Non-pigmented ciliary epithelial cell (primary cell): Measurements from ENCODE around the gene PTPRK.

Experiments used
- DNase-seq: peaks from one replicate; pipeline ENCODE4 v3.0.0-alpha.2; 2010; ENCODE audit warnings: low read depth

PTPRK gene

DNA sequence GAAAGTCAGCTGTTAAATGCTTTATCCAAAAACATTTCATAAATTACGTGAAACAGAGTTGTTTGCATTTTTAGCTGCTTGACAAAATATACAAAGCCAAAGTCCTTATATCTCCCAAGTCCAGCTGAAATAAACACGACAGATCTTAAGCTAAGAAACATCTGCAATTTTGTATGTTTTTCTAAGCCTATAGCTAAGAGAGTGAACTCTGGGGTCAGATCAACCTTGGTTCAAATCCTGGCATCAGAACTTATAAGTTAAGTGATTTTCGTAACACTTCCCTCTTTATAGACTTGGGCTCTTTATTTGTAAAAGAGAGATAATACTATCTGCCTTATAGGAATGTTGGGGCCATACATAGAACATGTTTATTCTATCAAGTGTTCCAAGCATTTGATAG lies 176.7 kb downstream of the PTPRK start:
- no peak for DNase-seq

DNA sequence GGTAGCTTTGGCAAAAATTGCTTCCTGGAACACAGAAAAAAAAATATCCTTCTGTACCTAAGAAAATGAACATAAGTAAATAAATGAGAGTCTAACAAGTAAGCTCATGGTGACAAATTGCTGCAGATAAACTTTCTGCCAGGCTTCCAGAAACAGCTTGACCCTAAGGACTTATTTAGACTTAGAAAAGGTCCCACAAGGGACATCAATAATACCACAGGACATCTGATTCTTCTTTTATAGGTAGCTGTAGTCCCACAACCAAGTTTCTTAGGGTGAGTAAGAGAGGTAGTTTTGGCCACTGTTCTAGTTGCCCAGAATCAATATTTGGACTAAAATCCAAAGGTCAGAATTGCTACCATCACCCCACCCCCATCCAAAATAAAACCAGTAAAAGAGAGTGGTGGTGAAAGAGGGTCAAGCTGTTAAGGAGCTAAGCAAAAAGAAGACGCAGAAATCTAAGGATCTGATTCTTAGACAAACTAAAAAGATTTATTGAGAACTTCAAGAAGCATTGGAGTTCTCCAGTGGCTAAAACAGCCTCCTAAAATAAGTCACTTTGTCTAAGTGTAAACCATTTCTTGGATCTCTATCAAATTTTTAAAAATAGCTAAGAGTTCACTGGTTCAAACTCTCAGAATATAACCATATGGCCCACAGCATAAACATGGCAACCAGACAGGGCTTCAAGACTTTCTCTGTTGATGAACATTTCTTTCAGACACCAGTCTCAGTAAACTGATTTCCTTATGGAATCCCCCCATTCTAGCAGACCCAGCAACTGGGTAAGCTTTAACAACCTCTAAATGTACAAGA lies 180.6 kb downstream of the PTPRK start:
- no peak for DNase-seq

DNA sequence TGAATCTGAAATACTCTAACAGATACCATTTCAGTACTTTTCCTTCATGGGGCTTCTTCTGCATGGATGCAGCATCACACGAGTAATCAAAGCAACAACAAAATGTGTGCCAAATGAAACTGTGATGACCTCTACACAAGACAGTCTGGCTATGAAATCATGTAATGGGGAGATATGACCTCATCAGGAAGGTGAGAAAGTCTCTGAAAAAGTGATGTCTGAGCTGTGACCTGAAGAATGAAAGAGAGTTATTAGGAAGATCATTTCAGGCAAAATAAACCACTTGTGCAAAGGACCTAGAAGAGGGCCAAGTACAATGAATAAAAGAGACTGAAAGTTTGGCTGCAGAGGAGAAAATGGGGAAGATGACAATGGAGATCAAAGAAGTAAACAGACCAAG lies 182.8 kb downstream of the PTPRK start:
- no peak for DNase-seq

DNA sequence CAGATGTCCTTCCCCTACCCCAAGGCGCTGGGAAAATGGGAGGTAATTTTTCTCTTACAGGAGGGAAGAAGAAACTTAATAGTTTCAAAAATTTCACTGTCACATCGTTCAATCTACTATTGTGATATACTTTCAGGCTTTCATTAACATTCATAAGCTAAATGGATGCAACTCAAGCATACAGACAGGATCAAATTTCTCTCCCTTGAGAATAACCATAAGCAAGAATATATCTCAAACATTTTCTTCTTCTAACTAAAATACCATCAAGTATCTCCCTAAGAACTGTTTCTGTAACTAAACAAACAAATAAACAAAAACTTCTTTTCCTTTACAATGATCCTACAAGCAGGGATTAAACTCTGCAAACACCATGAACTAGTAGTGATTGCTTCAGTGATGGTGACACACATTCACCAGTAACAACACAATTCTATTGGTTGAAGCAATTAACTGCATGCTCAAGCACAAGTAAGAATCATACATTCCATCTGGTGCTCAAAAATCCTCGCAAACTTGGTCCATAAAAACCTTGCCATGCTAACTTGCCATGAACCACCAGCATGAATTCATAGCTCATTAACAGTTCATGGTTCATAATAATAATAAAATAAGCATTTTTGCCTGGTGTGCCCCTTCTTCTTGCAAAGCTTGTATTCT lies 183.8 kb downstream of the PTPRK start:
- DNase-seq = no peak

DNA sequence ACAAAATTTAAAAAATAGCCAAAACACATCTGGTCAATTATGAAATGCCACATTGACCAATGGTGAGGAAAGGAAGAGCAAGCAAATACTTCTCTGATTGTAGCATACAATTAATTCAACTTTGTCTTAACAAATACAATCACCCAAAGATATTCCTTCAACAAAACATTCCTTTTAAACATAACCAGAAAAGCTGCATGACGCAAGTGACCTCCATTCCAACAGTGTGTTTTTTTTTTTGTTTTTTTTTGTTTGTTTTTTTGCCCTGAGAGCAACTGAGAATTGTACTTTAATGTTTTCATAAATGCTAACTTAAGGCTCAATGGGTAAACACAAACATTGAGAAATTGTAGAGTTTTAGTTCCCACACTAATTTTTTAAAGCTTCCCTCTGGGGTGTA lies 184.4 kb downstream of the PTPRK start:
- DNase-seq = no peak

DNA sequence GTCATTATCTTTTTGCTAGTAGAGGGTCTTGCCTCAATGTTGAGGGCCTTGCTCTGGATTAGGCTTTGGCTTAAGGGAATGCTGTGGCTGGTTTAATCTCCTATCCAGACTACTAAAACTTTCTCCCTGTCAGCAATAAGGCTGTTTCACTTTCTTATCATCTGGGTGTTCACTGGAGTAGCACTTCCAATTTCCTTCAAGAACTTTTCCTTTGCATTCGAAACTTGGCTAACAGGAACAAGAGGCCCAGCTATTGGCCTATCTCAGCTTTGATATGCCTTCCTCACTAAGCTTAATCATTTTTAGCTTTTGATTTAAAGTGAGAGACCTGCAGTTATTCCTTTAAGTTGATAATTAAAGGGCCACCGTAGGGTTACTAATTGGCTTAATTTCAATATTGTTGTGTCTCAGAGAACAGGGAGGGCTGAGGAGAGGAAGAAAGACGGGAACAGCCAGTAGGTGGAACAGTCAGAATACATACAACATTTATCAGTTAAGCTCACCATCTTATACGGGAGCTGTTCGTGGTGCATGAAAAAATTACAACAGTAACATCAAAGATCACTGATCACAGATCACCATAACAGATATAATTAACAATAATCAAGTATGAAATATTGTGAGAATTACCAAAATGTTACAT lies 186.7 kb downstream of the PTPRK start:
- DNase-seq = no peak

DNA sequence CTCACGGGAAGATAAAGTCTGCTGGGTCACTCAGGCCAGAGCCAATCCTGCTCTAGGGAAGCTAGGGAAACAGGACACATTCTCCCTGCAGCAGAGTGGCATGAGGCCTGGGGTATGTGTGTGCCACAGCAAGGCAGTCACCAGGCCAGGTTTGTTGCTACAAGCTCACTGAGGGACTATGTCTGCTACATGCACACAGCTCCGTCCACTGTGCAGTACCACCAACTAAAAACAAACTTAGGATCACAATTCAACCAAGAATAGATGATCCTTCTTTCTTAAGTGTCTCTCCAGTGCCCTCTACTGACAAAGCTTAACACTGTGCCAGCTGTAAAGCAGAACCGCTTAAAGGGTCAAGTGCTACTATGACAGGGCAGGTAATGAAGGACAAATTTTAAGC lies 192.5 kb downstream of the PTPRK start:
- no peak for DNase-seq

DNA sequence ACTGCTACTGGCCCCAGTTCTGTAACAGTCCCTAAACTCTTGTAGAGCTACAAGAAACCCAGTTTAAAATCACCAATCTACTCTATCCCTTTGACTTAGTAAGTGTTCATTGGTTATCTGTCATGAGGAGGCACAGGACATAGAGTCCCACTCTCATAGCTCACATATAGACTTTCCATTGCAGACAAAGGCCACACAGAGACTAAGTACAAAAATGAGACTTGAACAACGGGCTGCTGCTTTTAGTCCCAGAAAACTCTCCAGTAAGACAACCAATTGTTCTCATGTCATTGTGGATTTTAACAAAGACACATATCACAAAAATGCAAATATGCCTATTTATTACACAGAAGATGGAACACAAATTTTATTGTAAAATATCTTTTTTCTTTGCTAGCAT lies 197.4 kb downstream of the PTPRK start:
- DNase-seq = no peak

DNA sequence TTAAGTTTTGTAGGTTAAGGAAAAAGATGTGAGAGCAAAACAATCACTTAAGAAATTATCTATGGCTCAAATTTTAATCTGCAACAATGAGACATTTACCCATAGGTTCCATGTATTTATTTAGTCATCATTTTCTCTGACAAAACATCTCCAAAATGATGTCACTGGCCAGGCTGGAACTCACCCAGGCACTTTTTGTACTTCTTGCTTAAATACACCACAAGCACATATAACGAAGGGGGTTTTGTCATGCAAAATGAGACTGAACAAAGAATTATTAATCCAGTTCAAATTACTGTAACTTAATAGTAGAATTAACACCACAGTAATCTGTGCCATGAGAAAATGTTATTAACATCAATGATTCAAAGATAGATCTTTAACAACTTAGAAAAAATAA lies 200.5 kb downstream of the PTPRK start:
- DNase-seq = no peak

DNA sequence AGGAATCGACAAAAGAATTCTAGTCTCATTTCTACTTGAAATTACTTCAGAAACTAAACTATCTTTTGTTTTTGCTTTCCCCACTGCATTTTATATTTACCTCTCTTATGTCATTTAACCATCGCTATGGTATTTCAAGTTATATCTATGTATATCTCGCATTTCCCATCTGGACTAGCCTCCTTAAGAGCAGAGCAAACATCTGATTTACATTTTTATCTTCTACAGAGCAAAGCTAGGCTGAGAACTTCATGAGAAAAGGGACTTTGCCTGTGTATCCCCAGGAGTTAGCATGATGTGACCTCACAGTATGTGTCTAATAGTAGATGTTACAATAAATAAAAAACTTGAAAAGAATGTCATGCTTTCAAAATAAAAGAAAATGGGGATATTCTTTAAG lies 201.2 kb downstream of the PTPRK start:
- no peak for DNase-seq

DNA sequence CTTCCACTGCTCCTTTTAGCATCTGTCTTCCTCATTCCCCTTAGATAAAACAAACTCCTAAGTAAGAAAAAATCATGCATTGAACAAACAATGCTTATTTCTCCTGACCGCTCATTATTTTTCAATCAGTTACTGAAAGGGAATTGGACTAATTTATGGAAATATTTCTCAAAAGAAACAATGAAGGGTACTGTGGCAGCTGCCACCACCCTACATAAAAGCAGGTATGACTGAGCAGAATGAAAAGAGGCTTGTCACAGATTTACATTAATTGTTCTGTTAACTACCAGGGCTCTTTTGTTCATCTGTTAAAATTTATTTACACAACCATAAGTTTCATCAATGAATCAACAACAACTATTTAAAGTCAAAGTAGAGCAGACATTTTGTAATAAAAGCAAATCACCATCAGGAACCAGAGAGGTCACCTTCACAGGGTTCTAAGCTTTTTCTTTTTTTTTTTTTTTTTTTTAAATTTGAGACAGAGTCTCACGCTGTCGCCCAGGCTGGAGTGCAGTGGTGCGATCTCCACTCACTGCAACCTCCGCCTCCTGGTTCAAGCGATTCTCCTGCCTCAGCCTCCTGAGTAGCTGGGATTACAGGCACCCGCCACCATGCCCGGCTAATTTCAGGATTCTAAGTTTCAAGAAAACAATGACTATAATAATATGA lies 204.0 kb downstream of the PTPRK start:
- no peak for DNase-seq

DNA sequence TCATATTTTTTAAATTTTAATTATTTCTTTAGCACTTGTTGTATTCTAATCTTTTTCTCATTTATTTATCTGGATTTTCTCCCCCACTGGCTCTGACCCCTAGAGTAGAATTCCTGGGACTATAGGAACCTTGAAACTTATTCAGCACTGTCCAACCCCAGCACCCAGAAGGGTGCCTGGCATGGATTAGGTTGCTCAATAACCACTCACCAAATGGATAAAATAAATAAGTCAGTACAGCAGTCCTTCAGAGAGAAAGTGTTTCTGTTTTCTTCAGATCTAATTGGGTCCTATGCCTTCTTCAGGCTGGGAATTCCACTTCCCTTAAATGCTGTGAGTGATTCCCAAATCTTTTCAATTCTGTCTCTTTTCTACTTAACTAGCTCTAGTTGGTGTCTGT lies 206.2 kb downstream of the PTPRK start:
- DNase-seq = no peak

DNA sequence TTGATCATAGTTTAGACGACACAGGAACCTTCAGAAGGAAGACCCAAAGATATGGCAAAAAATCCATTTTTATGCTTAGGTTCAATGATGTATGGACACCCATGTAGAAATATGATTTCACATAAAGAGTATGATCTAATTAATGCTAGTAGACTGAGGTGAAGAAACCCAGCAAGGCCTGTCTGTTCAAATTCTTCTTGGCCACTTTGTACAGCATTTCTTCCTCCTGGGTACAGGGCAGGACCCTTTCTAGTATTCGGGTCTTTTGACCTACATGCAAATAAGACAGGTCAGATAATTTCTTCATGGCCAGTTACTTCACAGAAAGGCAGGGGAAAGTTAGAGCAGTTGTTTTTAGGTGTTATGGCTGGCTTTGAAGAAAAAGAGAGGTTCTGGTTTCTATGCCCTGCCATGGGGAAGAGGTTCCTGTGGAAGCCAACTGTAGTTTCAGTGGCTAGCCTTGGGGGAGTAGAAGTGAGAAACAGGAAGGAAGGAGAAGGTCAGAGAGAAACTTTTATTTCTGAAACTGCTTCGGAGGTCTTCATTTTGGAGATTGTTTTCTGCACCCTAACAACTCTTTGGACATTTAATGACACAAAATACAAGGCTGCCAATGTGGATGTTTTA lies 208.3 kb downstream of the PTPRK start:
- no peak for DNase-seq

DNA sequence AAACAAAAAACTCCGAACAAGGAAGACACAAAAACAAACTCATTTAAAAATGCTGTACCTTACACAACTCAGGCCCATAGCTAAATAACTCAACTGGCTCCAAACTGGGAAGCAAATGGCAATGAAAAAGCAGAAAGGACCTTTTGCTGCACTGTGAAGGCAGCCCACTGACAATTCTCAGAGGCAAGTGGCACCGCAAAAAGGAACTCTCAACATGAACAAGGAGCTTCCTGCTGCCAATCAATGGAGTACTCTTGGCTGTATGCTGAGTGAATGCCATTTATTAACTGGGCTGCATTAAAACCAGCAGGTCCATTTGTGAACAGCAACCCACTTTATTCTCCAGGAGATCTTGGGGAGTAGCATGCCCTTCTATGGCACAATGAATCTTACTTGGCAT lies 209.9 kb downstream of the PTPRK start:
- no peak for DNase-seq

DNA sequence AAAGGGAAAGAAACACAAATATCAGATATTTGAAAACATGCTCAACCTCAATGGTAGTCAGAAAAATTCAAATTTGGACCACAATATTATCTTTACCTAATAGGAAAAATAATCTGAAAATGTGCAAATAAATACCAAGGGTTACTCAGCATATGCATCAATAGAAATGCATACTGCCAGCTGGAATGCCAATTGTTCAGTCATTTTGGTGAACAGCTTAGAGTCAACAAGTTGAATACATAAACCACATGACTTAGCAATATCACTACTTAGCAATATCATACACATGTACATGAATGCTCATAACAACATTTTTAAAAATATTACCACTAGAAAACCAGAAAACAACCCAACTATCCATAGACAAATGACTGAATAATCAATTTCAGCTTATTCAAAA lies 212.7 kb downstream of the PTPRK start:
- no peak for DNase-seq

DNA sequence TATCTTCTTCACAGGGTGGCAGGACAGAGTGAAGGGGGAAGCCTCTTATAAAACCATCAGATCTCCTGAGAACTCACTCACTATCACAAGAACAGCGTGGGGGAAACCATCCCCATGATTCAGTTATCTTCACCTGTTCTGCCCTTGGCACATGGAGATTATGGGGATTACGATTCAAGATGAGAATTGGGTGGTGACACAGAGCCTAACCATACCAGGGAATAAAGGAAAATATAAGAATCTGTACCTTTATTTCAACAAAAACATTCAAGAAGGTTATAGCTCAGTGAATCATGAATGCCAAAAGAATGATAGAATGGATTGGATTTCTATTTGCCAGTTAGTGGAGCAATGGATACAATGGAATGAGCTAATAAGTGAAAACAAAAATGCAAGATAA lies 214.4 kb downstream of the PTPRK start:
- DNase-seq = no peak

DNA sequence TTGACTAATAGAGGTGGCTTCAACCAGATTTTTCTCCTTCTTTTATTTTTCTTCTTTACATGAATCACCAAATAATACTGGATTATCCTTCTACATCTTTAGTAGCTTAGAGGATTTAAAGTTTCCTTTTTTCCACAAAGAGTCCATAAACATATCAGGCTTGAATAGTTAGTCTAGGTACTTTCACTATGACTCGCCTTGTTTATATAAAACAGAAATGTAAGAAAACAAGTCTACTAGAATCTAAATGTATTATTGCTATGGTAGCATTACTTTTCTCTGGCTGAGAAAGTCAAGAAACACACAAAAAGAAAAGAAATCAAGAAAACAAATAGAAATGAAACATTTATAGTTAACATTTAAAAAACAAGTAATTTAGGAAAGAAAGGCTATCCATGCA lies 215.2 kb downstream of the PTPRK start:
- no peak for DNase-seq

DNA sequence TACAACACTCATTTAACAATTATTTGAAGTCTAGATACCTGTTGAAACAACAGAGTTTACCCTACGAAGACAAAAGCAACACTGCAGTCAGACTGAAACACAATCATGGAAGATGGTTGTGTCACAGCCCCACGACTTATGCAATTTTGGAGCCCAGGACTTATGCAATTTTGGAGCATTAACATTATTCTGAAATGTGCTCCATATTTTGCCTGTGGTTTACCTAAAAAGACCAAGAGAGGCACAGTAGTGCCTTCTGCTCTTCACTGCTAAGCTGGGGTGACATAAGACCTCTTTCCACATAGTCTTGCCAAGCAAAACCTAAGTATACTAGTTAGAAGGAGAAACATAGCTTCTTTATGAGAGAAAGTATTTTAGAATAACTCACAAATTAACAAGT lies 216.5 kb downstream of the PTPRK start:
- no peak for DNase-seq

DNA sequence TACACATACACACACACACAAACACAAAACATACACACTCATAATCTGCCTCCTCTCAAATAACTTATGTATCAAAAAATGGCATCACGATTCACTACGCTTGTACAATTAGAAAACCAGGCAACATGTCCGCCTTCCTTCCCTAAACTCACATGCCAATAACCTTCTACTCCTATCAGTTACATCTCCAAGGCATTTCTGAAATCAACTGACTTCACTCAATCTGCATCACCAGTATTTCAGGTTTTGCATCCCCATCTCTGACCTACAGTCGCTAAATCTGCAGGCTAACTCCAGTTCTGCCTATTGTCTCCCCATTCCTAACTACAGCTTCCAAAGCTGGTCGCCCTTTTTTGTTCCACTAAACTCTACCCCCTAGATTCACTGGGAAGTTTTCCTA lies 217.5 kb downstream of the PTPRK start:
- DNase-seq = no peak

DNA sequence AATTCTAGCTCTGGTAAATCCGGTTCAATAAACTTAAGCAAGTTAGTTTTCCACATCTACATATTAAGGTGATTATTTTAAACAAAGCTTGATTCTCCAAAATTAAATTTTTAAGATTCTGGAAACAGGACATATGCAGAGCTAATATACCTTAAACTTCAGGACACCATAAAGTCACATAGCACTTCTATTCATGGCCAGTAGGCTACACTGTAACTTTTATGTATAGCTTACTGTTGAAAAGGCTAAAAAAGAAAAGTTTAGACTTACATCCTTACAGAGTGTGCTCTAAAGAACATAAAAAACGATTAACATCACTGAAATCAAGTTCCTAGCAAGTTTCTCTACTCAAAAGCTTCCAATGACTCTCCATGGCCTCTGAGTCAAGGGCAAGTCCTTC lies 224.7 kb downstream of the PTPRK start:
- DNase-seq = no peak

DNA sequence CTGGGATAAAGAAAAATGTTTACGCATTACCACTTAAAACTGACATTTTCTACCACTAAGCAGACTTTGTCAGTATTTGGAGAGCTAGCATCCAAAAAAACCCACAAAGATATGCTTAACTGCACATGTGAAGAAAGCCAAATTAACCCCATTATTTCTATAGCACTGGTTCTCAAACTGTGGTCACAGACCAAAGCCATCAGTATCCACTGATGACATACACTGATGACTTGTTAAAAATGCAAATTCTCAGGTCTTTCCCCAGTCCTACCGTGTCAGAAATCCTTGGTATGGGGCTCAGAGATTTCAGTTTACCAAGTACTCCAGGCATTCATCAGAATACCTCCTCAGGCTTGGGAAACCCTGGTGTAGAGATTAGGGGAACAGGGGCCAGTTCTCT lies 230.2 kb downstream of the PTPRK start:
- no peak for DNase-seq

DNA sequence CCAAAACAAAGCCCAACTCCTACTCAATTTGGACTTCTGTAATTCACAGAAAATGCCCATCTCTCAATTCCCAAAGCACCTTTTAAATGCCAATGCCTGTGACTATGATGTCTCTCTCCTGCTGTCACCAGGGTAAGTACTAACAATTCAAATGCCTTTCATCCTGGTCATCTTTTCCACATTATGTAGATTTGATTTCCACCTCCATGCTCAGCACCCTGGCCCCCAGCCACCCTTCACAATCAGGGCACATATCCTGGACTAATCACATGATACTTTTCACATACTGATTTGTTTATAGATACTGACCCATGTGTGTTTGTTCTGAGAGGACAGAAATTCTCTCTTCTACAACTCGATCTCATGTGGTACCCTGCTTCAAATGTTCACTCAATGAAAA lies 236.3 kb downstream of the PTPRK start:
- no peak for DNase-seq
